HL-60 (cell line): ENCODE measurements around the gene RAD23A.

Experiments used
- DNase-seq, 2 experiments: peaks; one replicate each; pipeline ENCODE4 v3.0.0-alpha.2; 2010 to 2020; ENCODE audit warnings: low read depth in 1 of 2, low spot score in 1 of 2
- H3K27ac ChIP-seq: fragments of 250-450 bp; sonication (Bioruptor Pico); replicated peaks from 2 replicates; pipeline ENCODE4 v1.5.1; 2020; ENCODE audit warnings: mild to moderate bottlenecking, moderate library complexity
- H3K27me3 ChIP-seq: fragments of 250-450 bp; sonication (Bioruptor Pico); 2 replicates; pipeline ENCODE4 v1.5.1; 2021; ENCODE audit warnings: mild to moderate bottlenecking, moderate library complexity; ENCODE audit not compliant: insufficient read depth, poor library complexity, severe bottlenecking
- H3K4me3 ChIP-seq: replicated peaks from 2 replicates; pipeline ENCODE4 v1.5.1; 2011; ENCODE audit warnings: mild to moderate bottlenecking, control low read depth, low read length; ENCODE audit not compliant: insufficient read depth
- GABPA ChIP-seq: IDR thresholded peaks from 2 replicates; pipeline ENCODE4 v1.6.1; 2012; ENCODE audit warnings: low read depth
- POLR2AphosphoS5 ChIP-seq: IDR thresholded peaks from 2 replicates; pipeline ENCODE4 v1.6.1; 2012; ENCODE audit warnings: low read depth
- REST ChIP-seq: IDR thresholded peaks from 2 replicates; pipeline ENCODE4 v1.6.1; 2012; ENCODE audit warnings: low read depth; ENCODE audit not compliant: insufficient replicate concordance
- SPI1 ChIP-seq: IDR thresholded peaks from 2 replicates; pipeline ENCODE4 v1.6.1; 2012; ENCODE audit warnings: low read depth, mild to moderate bottlenecking, borderline replicate concordance
- TF ChIP-seq, protein P1 (sequence below): IDR thresholded peaks from one replicate; pipeline ENCODE4 v1.5.1; 2011; ENCODE audit warnings: low read length, control low read depth, inconsistent platforms; ENCODE audit not compliant: insufficient read depth

The RAD23A gene

DNA sequence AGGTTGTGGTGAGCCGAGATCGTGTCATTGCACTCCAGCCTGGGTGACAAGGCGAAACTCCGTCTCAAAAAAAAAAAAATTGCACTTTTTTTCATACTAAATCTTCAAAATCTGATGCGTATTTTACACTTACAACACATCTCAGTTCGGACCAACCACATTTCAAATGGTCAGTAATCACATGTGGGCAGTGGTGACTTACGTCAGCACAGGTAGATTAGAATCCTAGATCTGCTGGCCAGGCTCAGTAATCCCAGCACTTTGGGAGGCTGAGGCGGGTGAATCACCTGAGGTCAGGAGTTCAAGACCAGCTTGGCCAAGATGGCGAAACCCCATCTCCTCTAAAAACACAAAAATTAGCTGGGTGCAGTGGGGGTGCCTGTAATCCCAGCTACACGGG, 10.6 kb upstream of the RAD23A start:
- Histone ChIP-seq H3K4me3 (no peak overlapping the region), H3K27me3 (no peaks in the 10 kb centered on the region), H3K27ac (peak overlapping the region; percentile 97)
- no peak for DNase-seq
- TF ChIP-seq REST: no peak
- no peak for TF ChIP-seq SPI1
- TF ChIP-seq, protein P1, sequence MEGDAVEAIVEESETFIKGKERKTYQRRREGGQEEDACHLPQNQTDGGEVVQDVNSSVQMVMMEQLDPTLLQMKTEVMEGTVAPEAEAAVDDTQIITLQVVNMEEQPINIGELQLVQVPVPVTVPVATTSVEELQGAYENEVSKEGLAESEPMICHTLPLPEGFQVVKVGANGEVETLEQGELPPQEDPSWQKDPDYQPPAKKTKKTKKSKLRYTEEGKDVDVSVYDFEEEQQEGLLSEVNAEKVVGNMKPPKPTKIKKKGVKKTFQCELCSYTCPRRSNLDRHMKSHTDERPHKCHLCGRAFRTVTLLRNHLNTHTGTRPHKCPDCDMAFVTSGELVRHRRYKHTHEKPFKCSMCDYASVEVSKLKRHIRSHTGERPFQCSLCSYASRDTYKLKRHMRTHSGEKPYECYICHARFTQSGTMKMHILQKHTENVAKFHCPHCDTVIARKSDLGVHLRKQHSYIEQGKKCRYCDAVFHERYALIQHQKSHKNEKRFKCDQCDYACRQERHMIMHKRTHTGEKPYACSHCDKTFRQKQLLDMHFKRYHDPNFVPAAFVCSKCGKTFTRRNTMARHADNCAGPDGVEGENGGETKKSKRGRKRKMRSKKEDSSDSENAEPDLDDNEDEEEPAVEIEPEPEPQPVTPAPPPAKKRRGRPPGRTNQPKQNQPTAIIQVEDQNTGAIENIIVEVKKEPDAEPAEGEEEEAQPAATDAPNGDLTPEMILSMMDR: no peak
- TF ChIP-seq GABPA: no peak
- no peak for TF ChIP-seq POLR2AphosphoS5

GRCh38 chr19:12936582-12936981, 9.1 kb upstream of the RAD23A start:
- TF ChIP-seq POLR2AphosphoS5 (peak; percentile 70), GABPA (no peak), REST (no peak), SPI1 (peak; percentile 55)
- TF ChIP-seq, protein P1: no peak
- H3K27ac ChIP-seq: peak overlapping the region; percentile 97
- DNase-seq: peak; percentile 61 to 69

GRCh38 chr19:12937093-12937926, 8.4 kb upstream of the RAD23A start:
- Histone ChIP-seq H3K4me3 (peak overlapping the region; percentile 42), H3K27ac (peak overlapping the region; percentile 97), H3K27me3 (no peaks in the 10 kb centered on the region)
- peak; percentile 95 to 98 for DNase-seq
- TF ChIP-seq SPI1: peak; percentile 32; the same call in 1 of the 2 replicates
- TF ChIP-seq REST: peak; percentile 34
- peak; percentile 99 for TF ChIP-seq POLR2AphosphoS5
- TF ChIP-seq GABPA: 0 out of 2 replicates have a peak, but pooled peaks have one; percentile 34
- TF ChIP-seq, protein P1: no peak

More at GRCh38 chr19:12936582-12936981, 9.1 kb upstream of the RAD23A start:
- H3K4me3 ChIP-seq: 0 out of 2 replicates have a peak overlapping the region, but pooled peaks have one; percentile 42
- no peaks in the 10 kb centered on the region for H3K27me3 ChIP-seq
